Skeletal muscle tissue (tissue), 4 donors: ENCODE measurements around the gene HYAL1. TPM values are rescaled to one million over a fixed set of nuclear protein-coding genes. Genes with fewer than 3 reads are reported as not detected.

Source experiments
- H3K27ac ChIP-seq: one replicate; pipeline ENCODE4 v1.7.0; 2013; ENCODE audit warnings: mild to moderate bottlenecking, low read depth, low read length, inconsistent platforms
- H3K27me3 ChIP-seq, 3 donors: one replicate each; pipeline ENCODE4 v1.7.0; 2013; ENCODE audit warnings: low read length in 3 of 3; ENCODE audit not compliant: control insufficient read depth in 3 of 3, insufficient read depth in 3 of 3
- H3K36me3 ChIP-seq, 3 donors: one replicate each; pipeline ENCODE4 v1.7.0; 2013; ENCODE audit warnings: low read length in 3 of 3; ENCODE audit not compliant: control insufficient read depth in 3 of 3, insufficient read depth in 3 of 3
- H3K4me1 ChIP-seq, 3 donors: one replicate each; pipeline ENCODE4 v1.7.0; 2013; ENCODE audit warnings: low read length in 3 of 3, mild to moderate bottlenecking in 3 of 3; ENCODE audit not compliant: control insufficient read depth in 3 of 3, insufficient read depth in 3 of 3
- H3K4me3 ChIP-seq, 3 donors: one replicate each; pipeline ENCODE4 v1.7.0; 2013; ENCODE audit warnings: low read length in 3 of 3
- H3K9ac ChIP-seq, 3 donors: one replicate each; pipeline ENCODE4 v1.7.0; 2013; ENCODE audit warnings: low read length in 3 of 3, mild to moderate bottlenecking in 3 of 3, moderate library complexity in 2 of 3, low read depth in 1 of 3
- H3K9me3 ChIP-seq, 3 donors: one replicate each; pipeline ENCODE4 v1.7.0; 2013; ENCODE audit warnings: low read length in 3 of 3; ENCODE audit not compliant: control insufficient read depth in 3 of 3
- total RNA-seq: library from RNA; depleted of rRNA; stranded (reverse); fragments of >200 nt; gene quantifications from one replicate; pipeline ENCODE4 v1.2.3, GENCODE V29; 2014
- donor health status: Osteomylitis.

HYAL1 gene
- total RNA-seq: 2.6 TPM

- no peaks in the 10 kb centered on the region for H3K9me3 ChIP-seq
- peak within 1 kb of the TSS; percentile 65 for H3K27ac ChIP-seq
- peaks cover 0 to 2% (median 0%) of the 10 kb centered on the region in 3 donors for H3K36me3 ChIP-seq
- H3K27me3 ChIP-seq: no peaks in the 10 kb centered on the region
- H3K9ac ChIP-seq: peak within 1 kb of the TSS; percentile 56 to 81 (median 63)
- peaks cover 41 to 45% (median 42%) of the 10 kb centered on the region in 3 donors for H3K4me1 ChIP-seq
- peak within 1 kb of the TSS; percentile 35 to 70 (median 59) for H3K4me3 ChIP-seq
Observed at GRCh38 chr3:50303013-50303815, at the start of gene HYAL1. HYAL1 (minus strand) TSS chr3:50303574; CDS start chr3:50302956, 618 bp downstream.

- no peak overlapping the region for H3K27ac ChIP-seq
- no peak overlapping the region for H3K4me3 ChIP-seq
- no peaks in the 10 kb centered on the region for H3K9me3 ChIP-seq
- peaks cover 55 to 63% (median 61%) of the 10 kb centered on the region in 3 donors for H3K36me3 ChIP-seq
- H3K9ac ChIP-seq: peak overlapping the region in 1 of 3 donors; percentile 60
- H3K4me1 ChIP-seq: peaks cover 64 to 81% (median 66%) of the 10 kb centered on the region in 3 donors
- H3K27me3 ChIP-seq: no peaks in the 10 kb centered on the region
Observed at GRCh38 chr3:50352781-50353180, 49.4 kb upstream of the HYAL1 start.

DNA sequence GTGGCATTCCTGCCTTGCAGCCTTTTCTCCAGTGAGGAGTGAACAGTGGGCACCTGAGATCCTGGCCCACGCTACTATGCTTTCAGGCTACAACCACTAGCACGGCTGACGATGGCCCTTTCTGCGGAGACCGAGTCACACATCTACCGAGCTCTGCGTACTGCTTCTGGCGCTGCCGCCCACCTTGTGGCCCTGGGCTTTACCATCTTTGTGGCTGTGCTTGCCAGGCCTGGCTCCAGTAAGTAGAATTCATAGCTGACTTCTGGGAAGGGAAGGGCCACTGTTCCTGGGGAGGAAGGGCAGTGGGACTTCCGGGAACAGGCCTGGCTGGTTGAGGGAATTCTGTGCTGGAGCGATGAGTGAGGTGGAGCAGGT is 47.9 kb upstream of the HYAL1 start:
- no peaks in the 10 kb centered on the region for H3K9me3 ChIP-seq
- peak overlapping the region; percentile 90 to 100 (median 93) for H3K4me3 ChIP-seq
- peak overlapping the region; percentile 85 for H3K27ac ChIP-seq
- peaks cover 49 to 56% (median 55%) of the 10 kb centered on the region in 3 donors for H3K36me3 ChIP-seq
- no peaks in the 10 kb centered on the region for H3K27me3 ChIP-seq
- H3K4me1 ChIP-seq: peaks cover 55 to 71% (median 55%) of the 10 kb centered on the region in 3 donors
- peak overlapping the region; percentile 84 to 97 (median 93) for H3K9ac ChIP-seq

- Histone ChIP-seq H3K4me3 (peak within 1 kb of the TSS; percentile 90 to 100 (median 93)), H3K36me3 (peaks cover 46 to 50% (median 50%) of the 10 kb centered on the region in 3 donors), H3K27ac (peak within 1 kb of the TSS; percentile 85), H3K27me3 (peaks cover 0 to 2% (median 0%) of the 10 kb centered on the region in 3 donors), H3K9ac (peak within 1 kb of the TSS; percentile 84 to 97 (median 93)), H3K4me1 (peaks cover 50 to 68% (median 51%) of the 10 kb centered on the region in 3 donors), H3K9me3 (no peaks in the 10 kb centered on the region)
Observed at GRCh38 chr3:50350527-50351322, 47.4 kb upstream of the HYAL1 start, which contains the start of the genes CYB561D2 and NPRL2. CYB561D2 (plus strand) TSS chr3:50350862; CDS start chr3:50351434, 572 bp downstream. NPRL2 (minus strand) TSS chr3:50350775; CDS start chr3:50350652, 123 bp downstream.

DNA sequence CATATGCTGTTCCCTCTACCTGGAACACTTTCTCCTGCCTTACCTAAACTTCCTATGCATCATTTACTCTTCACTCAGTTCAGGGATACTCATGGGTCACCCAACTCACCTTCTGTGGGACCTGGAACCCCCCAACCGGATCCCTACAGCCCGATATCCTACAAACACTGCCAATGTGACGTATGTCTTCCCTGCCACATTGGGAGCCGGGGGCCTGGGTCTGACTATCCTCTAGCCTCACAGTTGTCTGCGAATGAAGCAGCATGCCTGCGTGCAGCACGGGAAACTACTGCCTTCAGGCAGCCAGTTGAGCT is 46.8 kb upstream of the HYAL1 start:
- peak overlapping the region; percentile 85 for H3K27ac ChIP-seq
- H3K9ac ChIP-seq: peak overlapping the region; percentile 84 to 97 (median 93)
- H3K4me1 ChIP-seq: peaks cover 48 to 68% (median 51%) of the 10 kb centered on the region in 3 donors
- peak overlapping the region; percentile 90 to 100 (median 93) for H3K4me3 ChIP-seq
- H3K36me3 ChIP-seq: peaks cover 41 to 45% (median 44%) of the 10 kb centered on the region in 3 donors
- H3K27me3 ChIP-seq: peaks cover 0 to 8% (median 0%) of the 10 kb centered on the region in 3 donors
- no peaks in the 10 kb centered on the region for H3K9me3 ChIP-seq

GRCh38 chr3:50347187-50347813 is 43.9 kb upstream of the HYAL1 start:
- peak overlapping the region in 1 of 3 donors; percentile 14 for H3K9ac ChIP-seq
- H3K4me1 ChIP-seq: peaks cover 42 to 55% (median 48%) of the 10 kb centered on the region in 3 donors
- H3K27ac ChIP-seq: no peak overlapping the region
- H3K9me3 ChIP-seq: no peaks in the 10 kb centered on the region
- H3K4me3 ChIP-seq: no peak overlapping the region
- peaks cover 20 to 21% (median 20%) of the 10 kb centered on the region in 3 donors for H3K36me3 ChIP-seq
- peaks cover 0 to 15% (median 0%) of the 10 kb centered on the region in 3 donors for H3K27me3 ChIP-seq

- Histone ChIP-seq H3K4me3 (peak within 1 kb of the TSS; percentile 29 to 54 (median 52)), H3K27ac (no peak within 1 kb of the TSS), H3K36me3 (peaks cover 20 to 21% (median 20%) of the 10 kb centered on the region in 3 donors), H3K9me3 (no peaks in the 10 kb centered on the region), H3K4me1 (peaks cover 43 to 53% (median 44%) of the 10 kb centered on the region in 3 donors), H3K27me3 (peaks cover 0 to 20% (median 0%) of the 10 kb centered on the region in 3 donors), H3K9ac (peak within 1 kb of the TSS; percentile 33 to 54 (median 50))
Observed at GRCh38 chr3:50345586-50346234, 42.3 kb upstream of the HYAL1 start, which contains the start of gene ZMYND10. ZMYND10 (minus strand) TSS chr3:50345732; CDS start chr3:50345579, 153 bp downstream.

- Histone ChIP-seq H3K27me3 (peaks cover 0 to 20% (median 0%) of the 10 kb centered on the region in 3 donors), H3K36me3 (peaks cover 20 to 21% (median 20%) of the 10 kb centered on the region in 3 donors), H3K27ac (no peak overlapping the region), H3K4me1 (peaks cover 37 to 54% (median 43%) of the 10 kb centered on the region in 3 donors), H3K9ac (no peak overlapping the region), H3K4me3 (peak overlapping the region in 2 of 3 donors; percentile 29 to 52), H3K9me3 (no peaks in the 10 kb centered on the region)
Observed at GRCh38 chr3:50345008-50345407, 41.6 kb upstream of the HYAL1 start.
